Stimulated activated CD4-positive, alpha-beta T cell treated with anti-CD3 and anti-CD28 coated beads, Interleukin-12 subunit alpha, Interleukin-12 subunit beta, amount 100 ng/mL, for 24 hours (primary cell): ENCODE data around the gene DYNLL1.
A peak's percentile ranks its signal among the peaks of the same experiment; 100 is the strongest.
"Not testable (repeated sequence)": the region's sequence is repeated elsewhere in the genome, so short reads cannot be mapped to it uniquely, and the experiment has no call there.

Source experiments
- DNase-seq, 2 experiments: peaks; one replicate each; pipeline ENCODE4 v3.0.0-alpha.2; 2020; ENCODE audit warnings: low read depth in 2 of 2

Gene DYNLL1

GRCh38 chr12:120495731-120496412, at the start of gene DYNLL1:
DYNLL1 (plus strand) TSS chr12:120496113; CDS start chr12:120496422, 309 bp downstream.
- peak; percentile 96 to 98 for DNase-seq

- DNase-seq = not testable (repeated sequence)
These were observed 49.1 kb upstream of the DYNLL1 start for GRCh38 chr12:120446844-120447178.

GRCh38 chr12:120447992-120448391, 47.9 kb upstream of the DYNLL1 start:
- no peak for DNase-seq

GRCh38 chr12:120452524-120452923, 43.4 kb upstream of the DYNLL1 start:
- DNase-seq = not testable (repeated sequence)

GRCh38 chr12:120453060-120453750, 42.7 kb upstream of the DYNLL1 start:
- no peak for DNase-seq

- DNase-seq = no peak
These were observed 41.9 kb upstream of the DYNLL1 start for GRCh38 chr12:120453977-120454376.

GRCh38 chr12:120455302-120455701, 40.6 kb upstream of the DYNLL1 start:
- no peak for DNase-seq

GRCh38 chr12:120457133-120457532, 38.8 kb upstream of the DYNLL1 start:
- DNase-seq = no peak

GRCh38 chr12:120460157-120460556, 35.8 kb upstream of the DYNLL1 start:
- no peak for DNase-seq

- DNase-seq = no peak
These were observed 33.7 kb upstream of the DYNLL1 start for GRCh38 chr12:120462099-120462640.

GRCh38 chr12:120463712-120464111, 32.2 kb upstream of the DYNLL1 start:
- DNase-seq = no peak

GRCh38 chr12:120465756-120466155, 30.2 kb upstream of the DYNLL1 start:
- DNase-seq = no peak

GRCh38 chr12:120466560-120467315, 29.2 kb upstream of the DYNLL1 start:
- DNase-seq = peak in 1 of 2 experiments; percentile 24

GRCh38 chr12:120467439-120467838, 28.5 kb upstream of the DYNLL1 start:
- DNase-seq = no peak

GRCh38 chr12:120468325-120468820, 27.5 kb upstream of the DYNLL1 start:
- DNase-seq = no peak

GRCh38 chr12:120468821-120469449, 27.0 kb upstream of the DYNLL1 start:
- DNase-seq = peak in 1 of 2 experiments; percentile 28

- DNase-seq = peak; percentile 92 to 96
These were observed 26.3 kb upstream of the DYNLL1 start, which contains the start of gene SRSF9 for GRCh38 chr12:120469450-120470149. SRSF9 (minus strand) TSS chr12:120469748; CDS start chr12:120469609, 139 bp downstream.

GRCh38 chr12:120470150-120470784, 25.6 kb upstream of the DYNLL1 start:
- no peak for DNase-seq

- no peak for DNase-seq
These were observed 23.4 kb upstream of the DYNLL1 start for GRCh38 chr12:120472521-120472920.
